Central memory CD4-positive, alpha-beta T cell (primary cell): ENCODE data around the gene RNF26.

Source experiments
- DNase-seq: peaks from one replicate; pipeline ENCODE4 v3.0.0; 2022

The RNF26 gene

DNA sequence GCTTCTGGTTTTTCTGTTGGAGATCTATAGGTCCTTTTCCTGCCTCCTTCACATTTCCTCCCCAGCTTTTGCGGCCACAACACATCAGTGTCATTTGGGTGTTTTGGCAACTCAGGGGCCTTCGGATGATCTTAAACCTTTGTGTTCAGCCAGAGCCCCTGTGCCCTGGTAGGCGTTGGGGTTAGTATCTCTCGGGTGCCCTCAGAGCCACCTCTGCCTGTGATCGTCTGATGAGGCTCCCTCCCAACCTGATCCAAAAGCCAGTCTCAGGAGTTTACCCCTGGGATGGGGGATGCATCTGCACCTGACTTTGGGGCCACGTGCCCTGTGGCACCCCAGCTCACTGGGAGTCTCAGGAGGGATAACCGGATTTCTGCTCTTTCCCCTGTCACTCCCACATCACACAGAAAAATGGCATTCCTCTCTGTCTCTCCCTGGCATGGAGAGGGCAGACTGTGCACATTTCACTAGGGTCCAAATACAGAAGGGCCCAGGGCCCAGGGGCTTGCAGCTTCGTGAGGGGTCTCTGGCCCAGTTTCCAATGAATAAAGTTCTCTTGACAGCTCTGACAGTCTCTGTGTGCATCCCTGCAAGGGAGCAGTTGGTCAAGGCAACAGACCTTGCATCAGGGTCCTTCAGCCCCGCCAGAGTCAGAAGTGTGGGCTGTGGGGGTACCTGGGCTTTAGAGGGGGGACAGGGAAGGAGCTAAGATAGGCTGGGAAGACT is 2.6 kb downstream of the RNF26 start:
- DNase-seq: no peak

GRCh38 chr11:119337581-119338317 is 3.4 kb downstream of the RNF26 start:
- DNase-seq: no peak

DNA sequence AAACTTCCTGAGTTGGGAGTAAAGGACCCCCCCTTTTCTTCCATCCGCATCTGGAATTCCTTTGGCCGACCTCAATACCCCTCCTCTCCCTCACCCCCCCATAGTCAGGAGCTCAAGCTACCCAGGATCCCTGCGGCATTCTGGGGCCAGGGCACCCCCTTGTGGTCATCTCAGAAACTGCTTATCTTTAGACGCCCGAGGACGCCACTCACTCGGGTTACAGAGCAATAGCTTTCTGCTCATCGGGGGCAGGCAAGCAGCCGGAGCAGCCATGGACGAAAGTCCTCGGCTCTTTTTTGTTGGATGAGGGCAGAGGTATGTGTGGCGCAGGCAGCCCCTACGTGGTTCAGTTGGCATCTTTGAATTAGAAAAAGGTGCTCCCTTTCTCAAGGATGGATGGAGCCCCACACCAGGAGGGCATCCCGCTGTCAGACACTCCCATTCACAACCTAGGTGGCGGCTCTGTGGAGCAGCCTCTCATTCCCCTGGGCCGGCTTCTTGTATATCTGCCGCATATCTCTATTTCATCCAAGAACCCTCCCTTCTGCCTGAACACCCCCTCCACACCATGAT is 4.1 kb downstream of the RNF26 start:
- DNase-seq: peak; percentile 56

GRCh38 chr11:119338965-119339588 is 4.8 kb downstream of the RNF26 start:
- DNase-seq: no peak

GRCh38 chr11:119339589-119340334 is 5.4 kb downstream of the RNF26 start:
- DNase-seq: no peak

- no peak for DNase-seq
Observed at GRCh38 chr11:119340335-119341221, 6.3 kb downstream of the RNF26 start, which contains the start of gene C1QTNF5. Gene C1QTNF5 (minus strand): TSS chr11:119340883. CDS start chr11:119340397, 486 bp downstream.

GRCh38 chr11:119341222-119342022 is 7.1 kb downstream of the RNF26 start:
- DNase-seq: no peak

DNA sequence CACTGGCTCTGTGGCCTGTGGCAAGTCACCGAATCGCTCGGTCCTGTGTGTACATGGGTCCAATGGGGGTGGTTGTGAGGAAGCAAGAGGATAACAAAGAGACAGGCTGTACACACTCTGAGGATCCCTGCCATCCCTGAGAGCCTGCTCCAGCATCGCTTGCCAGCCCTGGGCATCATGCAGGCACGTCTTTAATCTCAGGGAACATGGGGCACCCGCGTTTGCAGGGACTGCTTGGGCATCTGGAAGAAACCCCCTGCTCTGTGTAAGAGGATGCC is 7.6 kb downstream of the RNF26 start:
- DNase-seq: no peak

DNA sequence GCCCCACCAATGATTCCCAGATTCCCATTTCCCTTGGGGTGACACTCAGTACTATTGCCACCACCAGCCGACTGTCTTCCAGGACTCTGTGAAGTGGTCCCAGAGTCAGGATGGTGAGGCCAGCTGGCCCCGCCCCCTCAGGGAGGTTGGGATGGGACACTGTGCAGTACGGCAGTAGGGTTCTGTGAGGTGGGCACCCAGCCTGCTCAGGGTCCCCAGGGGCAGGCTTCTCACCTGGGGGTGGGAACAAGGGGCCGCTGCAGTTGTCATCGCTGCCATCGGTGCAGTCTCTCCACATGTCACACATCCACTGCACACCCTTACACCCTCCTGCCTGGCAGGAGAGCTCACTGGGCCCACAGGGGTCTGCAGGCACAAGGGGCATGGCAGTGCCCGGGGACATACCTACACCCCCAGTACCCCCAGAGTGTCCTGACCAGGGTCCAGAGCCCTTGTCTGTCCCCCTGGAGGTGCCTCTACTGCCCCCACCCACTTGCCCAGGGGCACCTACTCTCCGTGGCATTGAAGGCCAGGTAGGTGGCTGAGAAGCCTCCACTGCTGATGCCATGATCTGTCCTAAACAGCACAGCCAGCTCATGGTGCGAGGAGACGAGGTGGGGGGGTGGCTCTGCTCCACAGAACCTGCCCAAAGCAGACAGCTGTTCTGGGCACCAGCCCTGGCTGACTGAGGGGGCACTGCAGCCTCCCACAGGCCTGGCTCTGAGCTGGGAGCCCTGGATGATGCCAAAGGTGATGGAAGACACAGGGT is 8.2 kb downstream of the RNF26 start:
- DNase-seq: no peak

- DNase-seq: no peak
Observed at GRCh38 chr11:119343726-119344125, 9.4 kb downstream of the RNF26 start.

DNA sequence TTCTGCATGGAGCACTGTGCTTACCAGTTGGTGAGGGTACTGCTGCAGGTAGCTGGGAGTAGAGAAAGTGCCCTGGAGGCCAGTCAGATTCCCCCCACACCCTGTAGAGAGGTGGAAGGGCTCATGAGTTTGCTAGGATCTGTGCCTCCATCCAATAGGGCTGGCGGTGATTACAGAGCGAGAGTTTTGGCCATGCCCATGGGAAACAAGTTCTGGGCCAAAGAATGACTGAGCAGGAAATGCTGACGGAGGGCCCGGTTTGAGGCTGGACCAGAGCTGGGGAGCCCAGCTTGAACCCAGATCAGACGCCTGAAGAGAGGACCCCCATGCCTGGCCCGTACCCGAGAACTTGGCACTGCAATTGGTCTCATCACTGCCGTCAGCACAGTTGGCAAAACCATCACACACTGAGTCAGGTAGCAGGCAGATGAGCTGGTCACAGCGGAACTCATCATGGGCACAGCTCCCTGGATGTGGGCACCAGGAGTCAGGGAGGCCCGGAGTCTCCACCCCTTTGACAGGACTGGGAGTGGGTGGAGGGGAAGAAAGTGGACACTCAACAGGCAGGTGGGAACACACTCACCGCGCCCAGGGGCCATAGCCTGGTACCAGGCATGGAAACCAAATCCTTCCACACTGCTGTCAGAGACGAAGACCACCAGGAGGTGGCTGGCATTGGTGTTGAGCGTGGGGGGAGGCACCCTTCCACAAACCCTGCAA is 10.1 kb downstream of the RNF26 start:
- DNase-seq: no peak

DNA sequence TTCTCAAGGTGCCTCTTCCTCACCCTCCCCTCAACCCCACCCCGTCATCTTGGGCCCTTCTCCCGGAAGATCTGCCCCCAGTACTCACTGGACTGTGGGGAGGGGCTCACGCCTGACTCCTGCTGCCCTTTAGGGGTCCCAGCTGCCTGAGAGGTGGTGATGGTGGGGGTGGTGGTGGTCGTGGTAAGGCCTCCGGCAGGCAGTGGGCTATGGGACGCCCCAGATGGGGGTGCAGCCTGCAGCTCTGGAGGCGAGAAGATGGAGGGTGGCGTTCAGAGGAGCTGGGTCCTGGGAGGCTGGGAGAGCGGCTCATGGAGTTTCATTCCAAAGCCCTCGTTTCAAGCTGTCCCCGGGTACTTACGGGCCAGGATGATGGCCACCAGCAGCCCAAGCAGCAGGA is 11.4 kb downstream of the RNF26 start:
- no peak for DNase-seq

DNA sequence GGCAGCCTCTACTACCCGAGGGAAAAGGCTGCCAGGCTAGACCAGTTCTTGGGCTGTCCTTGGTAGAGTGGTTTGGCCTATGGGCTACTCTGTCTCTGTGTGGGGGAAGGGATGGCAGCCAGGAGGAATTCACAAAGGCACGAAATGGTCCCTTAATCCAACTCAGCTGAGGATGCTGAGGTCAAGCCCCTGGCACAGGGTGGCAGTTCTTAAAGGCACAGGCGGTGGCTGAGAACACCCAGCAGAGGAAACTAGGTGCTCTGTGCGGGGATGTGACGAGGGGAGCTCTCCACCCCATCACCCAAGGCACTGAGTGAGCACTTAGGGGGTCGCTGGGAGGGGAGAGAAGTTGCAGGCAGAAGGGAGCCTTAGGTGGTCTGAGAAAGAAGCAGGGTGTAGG is 12.3 kb downstream of the RNF26 start, which contains the start of gene MFRP:
Gene MFRP (minus strand): TSS at position 101 of the 400 bp plus-strand sequence. CDS start 192 bp downstream, outside the sequence.
- DNase-seq: no peak

GRCh38 chr11:119347242-119347641 is 12.9 kb downstream of the RNF26 start:
- DNase-seq: no peak

DNA sequence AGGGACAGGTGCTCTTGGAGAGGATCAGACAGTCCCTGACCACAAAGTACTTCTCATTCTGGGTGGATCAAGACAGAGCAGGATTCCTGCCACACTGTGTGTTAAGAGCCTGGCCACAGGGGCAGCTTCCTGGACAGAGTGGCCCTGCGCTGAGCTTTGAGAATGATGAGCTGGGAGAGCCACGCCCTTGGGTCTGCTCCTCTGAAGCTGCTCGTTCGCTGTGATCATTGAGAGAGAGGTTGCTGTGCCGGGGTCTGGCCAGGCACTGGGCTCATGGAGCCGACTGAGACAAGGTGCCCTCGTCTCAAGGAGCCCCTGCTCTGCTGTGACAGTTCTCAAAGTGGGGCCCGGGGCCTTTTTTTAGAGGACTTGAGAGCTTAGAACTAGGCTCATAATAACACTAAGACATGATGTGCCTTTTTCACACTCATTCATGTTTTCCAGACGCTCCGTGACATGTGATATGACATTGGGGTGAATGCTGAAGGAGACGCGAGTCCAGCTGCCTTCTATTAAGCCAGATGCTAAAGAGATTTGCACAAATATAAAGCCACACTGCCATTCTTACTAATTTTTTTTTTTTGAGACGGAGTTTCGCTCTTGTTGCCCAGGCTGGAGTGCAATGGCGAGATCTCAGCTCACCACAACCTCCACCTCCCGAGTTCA is 13.7 kb downstream of the RNF26 start:
- DNase-seq: no peak

DNA sequence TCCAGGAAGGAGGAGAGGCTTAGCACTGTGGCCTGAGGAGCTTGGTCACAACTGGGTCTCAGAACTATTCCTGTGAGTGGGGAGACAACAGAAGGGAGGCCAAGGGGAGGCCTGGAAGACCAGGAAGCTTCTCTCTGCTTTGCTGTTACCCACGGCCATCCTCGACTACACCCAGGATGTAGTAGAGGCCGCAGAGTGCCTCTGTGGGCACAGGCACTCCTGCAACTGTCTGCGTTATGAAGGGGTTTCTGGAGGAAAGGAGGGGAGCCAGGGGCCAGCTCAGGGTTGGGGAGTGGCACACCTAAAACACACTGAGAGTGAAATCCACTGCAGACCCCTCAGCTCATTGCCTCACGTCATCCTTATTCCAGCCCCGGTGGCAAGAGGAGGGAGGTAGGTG is 16.0 kb downstream of the RNF26 start:
- DNase-seq: no peak

- no peak for DNase-seq
Observed at GRCh38 chr11:119351232-119351631, 16.9 kb downstream of the RNF26 start.

DNA sequence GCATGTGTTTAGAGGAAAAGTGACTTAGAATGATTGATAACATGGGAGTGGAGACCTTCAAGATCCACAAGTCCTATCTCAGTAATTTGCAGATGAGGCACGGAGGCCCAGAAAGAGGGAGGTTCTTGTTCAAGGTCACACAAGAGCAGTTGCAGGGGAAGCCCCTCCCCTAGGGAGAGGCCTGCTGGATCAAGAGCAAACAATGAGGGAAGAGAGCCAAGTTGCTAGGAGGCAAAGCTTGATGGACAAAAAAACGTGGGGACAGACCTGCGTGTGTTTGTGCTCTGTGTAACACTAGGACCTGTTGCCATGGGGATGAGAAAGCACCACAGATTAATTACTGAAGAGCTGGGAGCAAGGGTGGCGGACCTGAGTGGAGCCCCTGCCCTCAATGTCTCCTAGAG is 18.5 kb downstream of the RNF26 start:
- DNase-seq: no peak
